Fibroblast of lung (primary cell): ENCODE measurements around the gene MFAP2. TPM values are rescaled to one million over a fixed set of nuclear protein-coding genes. Genes with fewer than 3 reads are reported as not detected.

Experiments used
- DNase-seq, 2 donors: peaks; one replicate each; pipeline versions ENCODE4 v3.0.0 to v3.0.0-alpha.2; 2010; ENCODE audit warnings: low read depth in 2 of 2
- H2AFZ ChIP-seq: 2 replicates; pipeline ENCODE4 v1.5.1; 2012; ENCODE audit warnings: low read length, control low read depth, inconsistent platforms
- H3K27ac ChIP-seq: 2 replicates; pipeline ENCODE4 v1.5.1; 2011; ENCODE audit warnings: low read length, control low read depth; ENCODE audit not compliant: insufficient read depth
- H3K27me3 ChIP-seq: 2 replicates; pipeline ENCODE4 v1.5.1; 2011; ENCODE audit warnings: mild to moderate bottlenecking, low read length; ENCODE audit not compliant: control insufficient read depth, insufficient read depth
- H3K36me3 ChIP-seq: 2 replicates; pipeline ENCODE4 v1.5.1; 2011; ENCODE audit warnings: low read length; ENCODE audit not compliant: control insufficient read depth, insufficient read depth
- H3K4me1 ChIP-seq: 2 replicates; pipeline ENCODE4 v1.5.1; 2011; ENCODE audit warnings: low read length; ENCODE audit not compliant: control insufficient read depth, insufficient read depth; ENCODE audit errors: extremely low read depth
- H3K4me2 ChIP-seq: 2 replicates; pipeline ENCODE4 v1.5.1; 2011; ENCODE audit warnings: low read length, control low read depth; ENCODE audit not compliant: insufficient read depth; ENCODE audit errors: extremely low read depth
- H3K4me3 ChIP-seq, 4 experiments: fragments of 200-600 bp in 1 of 4; sonication (generic) in 1 of 4; replicated peaks in 1 of 4; 2 replicates each; pipeline ENCODE4 v1.5.1; 2011 to 2016; ENCODE audit warnings: low read length in 4 of 4, low read depth in 3 of 4, mild to moderate bottlenecking in 3 of 4, control low read depth in 2 of 4, inconsistent platforms in 1 of 4, mixed read lengths in 1 of 4; ENCODE audit not compliant: insufficient read depth in 1 of 4; ENCODE audit errors: control extremely low read depth in 1 of 4
- H3K79me2 ChIP-seq: 2 replicates; pipeline ENCODE4 v1.5.1; 2012; ENCODE audit warnings: mild to moderate bottlenecking, low read length, inconsistent platforms; ENCODE audit not compliant: control insufficient read depth, insufficient read depth
- H3K9ac ChIP-seq: 2 replicates; pipeline ENCODE4 v1.5.1; 2011; ENCODE audit warnings: mild to moderate bottlenecking, low read length, control low read depth; ENCODE audit not compliant: insufficient read depth
- H3K9me3 ChIP-seq: 2 replicates; pipeline ENCODE4 v1.5.1; 2012; ENCODE audit warnings: low read depth, low read length; ENCODE audit not compliant: control insufficient read depth, insufficient read depth
- H4K20me1 ChIP-seq: 2 replicates; pipeline ENCODE4 v1.5.1; 2011; ENCODE audit warnings: low read length; ENCODE audit not compliant: control insufficient read depth, insufficient read depth; ENCODE audit errors: extremely low read depth
- EZH2 ChIP-seq: IDR thresholded peaks from 2 replicates; pipeline ENCODE4 v1.5.1; 2012; ENCODE audit warnings: low read length, control low read depth, mild to moderate bottlenecking; ENCODE audit errors: missing control alignments
- polyA plus RNA-seq, 2 donors: library from polyadenylated mRNA; depleted of rRNA in 1 of 2; stranded (reverse) in 1 of 2; unstranded in 1 of 2; fragments of >200 nt; gene quantifications; 2 replicates each; pipeline ENCODE4 v1.2.1, GENCODE V29; 2011 to 2012; ENCODE audit warnings: missing spikeins in 1 of 2
- total RNA-seq: library from RNA; depleted of rRNA; stranded (reverse); fragments of >200 nt; gene quantifications from 2 replicates; pipeline ENCODE4 v1.2.1, GENCODE V29; 2014
- TF ChIP-seq, protein P1 (sequence below), 2 donors: IDR thresholded peaks in 1 of 2; conservative IDR thresholded peaks in 1 of 2; 1 replicate in 1 of 2; 2 replicates in 1 of 2; pipeline ENCODE4 v1.5.1; 2011 to 2012; ENCODE audit warnings: low read length in 2 of 2, control low read depth in 1 of 2, inconsistent platforms in 1 of 2, low read depth in 1 of 2, mild to moderate bottlenecking in 1 of 2

Gene MFAP2
- total and polyA plus RNA-seq, 2 donors (not counting 1 experiment from before 2014, with no cell fraction given), result 14.1 to 16.2 TPM

DNA sequence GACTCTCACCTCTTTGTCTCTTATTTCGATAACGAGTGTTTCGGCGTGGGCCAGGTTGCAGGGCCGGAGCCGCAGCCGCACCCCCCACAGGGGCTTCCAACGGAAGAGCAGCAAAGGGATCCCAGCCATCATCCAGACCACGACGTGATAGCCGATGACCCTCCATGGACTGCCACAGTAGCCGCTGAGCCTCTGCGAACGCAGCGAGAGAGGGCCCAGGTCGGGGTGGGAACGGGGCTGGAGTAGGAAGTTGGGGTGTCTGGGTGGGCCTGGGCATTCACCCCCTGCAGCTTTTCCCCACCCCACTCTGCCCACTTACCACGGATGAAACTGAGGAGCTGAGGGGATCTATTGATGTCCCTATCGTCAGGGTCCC, 24.9 kb upstream of the MFAP2 start:
- H4K20me1 ChIP-seq, result no peaks in the 10 kb centered on the region
- no peak overlapping the region for H3K4me3 ChIP-seq
- H3K9me3 ChIP-seq, result no peaks in the 10 kb centered on the region
- H3K4me1 ChIP-seq, result no peaks in the 10 kb centered on the region
- TF ChIP-seq EZH2, result no peak
- TF ChIP-seq, protein P1, sequence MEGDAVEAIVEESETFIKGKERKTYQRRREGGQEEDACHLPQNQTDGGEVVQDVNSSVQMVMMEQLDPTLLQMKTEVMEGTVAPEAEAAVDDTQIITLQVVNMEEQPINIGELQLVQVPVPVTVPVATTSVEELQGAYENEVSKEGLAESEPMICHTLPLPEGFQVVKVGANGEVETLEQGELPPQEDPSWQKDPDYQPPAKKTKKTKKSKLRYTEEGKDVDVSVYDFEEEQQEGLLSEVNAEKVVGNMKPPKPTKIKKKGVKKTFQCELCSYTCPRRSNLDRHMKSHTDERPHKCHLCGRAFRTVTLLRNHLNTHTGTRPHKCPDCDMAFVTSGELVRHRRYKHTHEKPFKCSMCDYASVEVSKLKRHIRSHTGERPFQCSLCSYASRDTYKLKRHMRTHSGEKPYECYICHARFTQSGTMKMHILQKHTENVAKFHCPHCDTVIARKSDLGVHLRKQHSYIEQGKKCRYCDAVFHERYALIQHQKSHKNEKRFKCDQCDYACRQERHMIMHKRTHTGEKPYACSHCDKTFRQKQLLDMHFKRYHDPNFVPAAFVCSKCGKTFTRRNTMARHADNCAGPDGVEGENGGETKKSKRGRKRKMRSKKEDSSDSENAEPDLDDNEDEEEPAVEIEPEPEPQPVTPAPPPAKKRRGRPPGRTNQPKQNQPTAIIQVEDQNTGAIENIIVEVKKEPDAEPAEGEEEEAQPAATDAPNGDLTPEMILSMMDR (conservative IDR thresholded peaks at IDR 0.05 in 1 of 2, IDR thresholded peaks at IDR 0.05 in 1 of 2; ENCODE audit: low read depth in 1 of 2, low read length in 2 of 2), result no peak
- H3K27me3 ChIP-seq, result no peaks in the 10 kb centered on the region
- H3K27ac ChIP-seq, result no peak overlapping the region
- DNase-seq, result no peak
- H3K9ac ChIP-seq, result no peak overlapping the region
- H3K79me2 ChIP-seq, result no peaks in the 10 kb centered on the region
- no peak overlapping the region for H2AFZ ChIP-seq
- H3K36me3 ChIP-seq, result peaks cover 7% of the 10 kb centered on the region
- no peak overlapping the region for H3K4me2 ChIP-seq

- no peaks in the 10 kb centered on the region for H3K79me2 ChIP-seq
- H3K4me2 ChIP-seq, result no peak overlapping the region
- H3K4me3 ChIP-seq, result no peak overlapping the region
- H3K4me1 ChIP-seq, result no peaks in the 10 kb centered on the region
- no peak overlapping the region for H2AFZ ChIP-seq
- H3K9me3 ChIP-seq, result no peaks in the 10 kb centered on the region
- no peak overlapping the region for H3K9ac ChIP-seq
- TF ChIP-seq, protein P1 (conservative IDR thresholded peaks at IDR 0.05 in 1 of 2, IDR thresholded peaks at IDR 0.05 in 1 of 2; ENCODE audit: low read depth in 1 of 2, low read length in 2 of 2), result no peak
- TF ChIP-seq EZH2, result no peak
- H3K27me3 ChIP-seq, result no peaks in the 10 kb centered on the region
- H4K20me1 ChIP-seq, result no peaks in the 10 kb centered on the region
- no peak for DNase-seq
- H3K27ac ChIP-seq, result no peak overlapping the region
- peaks cover 7% of the 10 kb centered on the region for H3K36me3 ChIP-seq
Observed at GRCh38 chr1:17004466-17005364, 24.3 kb upstream of the MFAP2 start.

- no peaks in the 10 kb centered on the region for H3K9me3 ChIP-seq
- H3K9ac ChIP-seq, result no peak overlapping the region
- DNase-seq, result no peak
- H3K36me3 ChIP-seq, result peaks cover 7% of the 10 kb centered on the region
- no peaks in the 10 kb centered on the region for H3K27me3 ChIP-seq
- no peak overlapping the region for H3K4me2 ChIP-seq
- no peaks in the 10 kb centered on the region for H3K4me1 ChIP-seq
- H3K4me3 ChIP-seq, result no peak overlapping the region
- no peak overlapping the region for H2AFZ ChIP-seq
- H3K79me2 ChIP-seq, result no peaks in the 10 kb centered on the region
- TF ChIP-seq, protein P1 (conservative IDR thresholded peaks at IDR 0.05 in 1 of 2, IDR thresholded peaks at IDR 0.05 in 1 of 2; ENCODE audit: low read depth in 1 of 2, low read length in 2 of 2), result no peak
- TF ChIP-seq EZH2, result no peak
- no peak overlapping the region for H3K27ac ChIP-seq
- no peaks in the 10 kb centered on the region for H4K20me1 ChIP-seq
Observed at GRCh38 chr1:17002524-17002902, 22.1 kb upstream of the MFAP2 start.
